Measurements from ENCODE around the gene MSI2.

- TF ChIP-seq CTCF (IDR thresholded peaks at IDR 0.05; ENCODE audit: insufficient read depth, low read depth, low read length) (no peak), EZH2 (IDR thresholded peaks at IDR 0.05; ENCODE audit: insufficient read depth, low read length) (no peak)
Observed at GRCh38 chr17:57603546-57603945, 347.2 kb downstream of the MSI2 start.
